ENCODE measurements around the gene RGS3.

The RGS3 gene

GRCh38 chr9:113509463-113509862 is 45.9 kb downstream of the RGS3 start:
- TF ChIP-seq CTCF (IDR thresholded peaks at IDR 0.05; ENCODE audit: low read depth, low read length, missing control alignments): no peak
- in situ Hi-C loops (cut with HindIII; ENCODE audit: low pct_ligation_motif_present, low sequenced_read_pairs): no loop called here
- Histone ChIP-seq H3K27me3 (replicated peaks) (no peaks in the 10 kb centered on the region), H3K27ac (no peak overlapping the region), H3K36me3 (replicated peaks) (no peaks in the 10 kb centered on the region), H3K4me3 (ENCODE audit: low read depth, low read length) (no peak overlapping the region)
- no peak for DNase-seq

GRCh38 chr9:113511047-113511521 is 47.6 kb downstream of the RGS3 start:
- H3K27ac ChIP-seq: no peak overlapping the region
- in situ Hi-C loops (cut with HindIII; ENCODE audit: low pct_ligation_motif_present, low sequenced_read_pairs): no loop called here
- no peak for DNase-seq
- TF ChIP-seq CTCF (IDR thresholded peaks at IDR 0.05; ENCODE audit: low read depth, low read length, missing control alignments): no peak
- no peak overlapping the region for H3K4me3 ChIP-seq (ENCODE audit: low read depth, low read length)
- H3K36me3 ChIP-seq (replicated peaks): no peaks in the 10 kb centered on the region
- H3K27me3 ChIP-seq (replicated peaks): no peaks in the 10 kb centered on the region

GRCh38 chr9:113511856-113512761 is 48.6 kb downstream of the RGS3 start:
- no peak for TF ChIP-seq CTCF (IDR thresholded peaks at IDR 0.05; ENCODE audit: low read depth, low read length, missing control alignments)
- in situ Hi-C loops (cut with HindIII; ENCODE audit: low pct_ligation_motif_present, low sequenced_read_pairs): no loop called here
- no peaks in the 10 kb centered on the region for H3K36me3 ChIP-seq (replicated peaks)
- DNase-seq: peak; percentile 55
- H3K27ac ChIP-seq: no peak overlapping the region
- H3K27me3 ChIP-seq (replicated peaks): no peaks in the 10 kb centered on the region
- no peak overlapping the region for H3K4me3 ChIP-seq (ENCODE audit: low read depth, low read length)

- no peak for TF ChIP-seq CTCF (IDR thresholded peaks at IDR 0.05; ENCODE audit: low read depth, low read length, missing control alignments)
- in situ Hi-C loops (cut with HindIII; ENCODE audit: low pct_ligation_motif_present, low sequenced_read_pairs): no loop called here
Measured at GRCh38 chr9:113513111-113513510, 49.6 kb downstream of the RGS3 start.

GRCh38 chr9:113513536-113513935 is 50.0 kb downstream of the RGS3 start:
- no peaks in the 10 kb centered on the region for H3K36me3 ChIP-seq (replicated peaks)
- DNase-seq: no peak
- H3K27ac ChIP-seq: no peak overlapping the region
- no peak for TF ChIP-seq CTCF (IDR thresholded peaks at IDR 0.05; ENCODE audit: low read depth, low read length, missing control alignments)
- no peaks in the 10 kb centered on the region for H3K27me3 ChIP-seq (replicated peaks)
- in situ Hi-C loops (cut with HindIII; ENCODE audit: low pct_ligation_motif_present, low sequenced_read_pairs): no loop called here
- no peak overlapping the region for H3K4me3 ChIP-seq (ENCODE audit: low read depth, low read length)

More at GRCh38 chr9:113513111-113513510, 49.6 kb downstream of the RGS3 start:
- H3K27ac ChIP-seq: no peak overlapping the region
- no peaks in the 10 kb centered on the region for H3K27me3 ChIP-seq (replicated peaks)
- DNase-seq: no peak
- H3K36me3 ChIP-seq (replicated peaks): no peaks in the 10 kb centered on the region
- H3K4me3 ChIP-seq (ENCODE audit: low read depth, low read length): no peak overlapping the region

Measured in brain microvascular endothelial cell (primary cell).